PC-3 (cell line): Measurements from ENCODE around the gene ZNF740. TPM values are rescaled to one million over a fixed set of nuclear protein-coding genes. Genes with fewer than 3 reads are reported as not detected.
A peak's percentile ranks its signal among the peaks of the same experiment; 100 is the strongest.

Experiments
- ATAC-seq: fragments of 200-7000 bp; cut with Tn5 transposase; 2 replicates; pipeline ENCODE4 v1.9.1; 2020; ENCODE audit warnings: mild to moderate bottlenecking, moderate library complexity
- Bru-seq: library from RNA; stranded (reverse); fragments of 400-500 nt; gene quantifications from one replicate; lab custom pipeline; 2021; lab: Mats Ljungman, UMichigan
- BruChase-seq, 2 experiments: library from RNA; stranded (reverse); fragments of 400-500 nt; gene quantifications; one replicate each; lab custom pipeline; 2021; lab: Mats Ljungman, UMichigan
- BruUV-seq: library from RNA; stranded (reverse); fragments of 400-500 nt; replicated peaks from 2 replicates; lab custom pipeline; 2021; lab: Mats Ljungman, UMichigan
- CTCF ChIA-PET: fragments of 300-600 bp; sonication (Branson Sonifier 250); formaldehyde crosslinking; loops from one replicate; lab custom pipeline; 2022; ENCODE audit warnings: antibody characterized with exemption; lab: Charles Lee
- POLR2A ChIA-PET: fragments of 300-600 bp; sonication (Branson Sonifier 250); formaldehyde crosslinking; loops from one replicate; lab custom pipeline; 2022; ENCODE audit warnings: antibody characterized with exemption; ENCODE audit not compliant: unreplicated experiment; lab: Charles Lee
- DNase-seq: peaks from one replicate; pipeline ENCODE4 v3.0.0-alpha.2; 2015
- H2AFZ ChIP-seq: fragments of 300-600 bp; sonication (generic); 2 replicates; pipeline ENCODE4 v1.6.0; 2016; ENCODE audit warnings: antibody characterized with exemption, low read length
- H3F3A ChIP-seq: fragments of 300-600 bp; sonication (generic); one replicate; pipeline ENCODE4 v1.6.0; 2017; ENCODE audit warnings: antibody characterized with exemption, low read length, control low read depth, mild to moderate bottlenecking; ENCODE audit not compliant: unreplicated experiment
- H3K27ac ChIP-seq: fragments of 300-600 bp; sonication (generic); 2 replicates; pipeline ENCODE4 v1.5.1; 2016; ENCODE audit warnings: mild to moderate bottlenecking, low read length
- H3K27me3 ChIP-seq: fragments of 300-600 bp; sonication (generic); 2 replicates; pipeline ENCODE4 v1.6.1; 2016; ENCODE audit warnings: low read length, mixed read lengths
- H3K36me3 ChIP-seq: fragments of 300-600 bp; sonication (generic); 2 replicates; pipeline ENCODE4 v1.6.1; 2016; ENCODE audit warnings: low read depth, mixed run types, low read length, mixed read lengths
- H3K4me1 ChIP-seq: fragments of 300-600 bp; sonication (generic); 2 replicates; pipeline ENCODE4 v1.5.1; 2016; ENCODE audit warnings: low read length; ENCODE audit not compliant: insufficient read depth
- H3K4me2 ChIP-seq: fragments of 300-600 bp; sonication (generic); 2 replicates; pipeline ENCODE4 v1.6.0; 2016; ENCODE audit warnings: low read length
- H3K4me3 ChIP-seq: fragments of 300-600 bp; sonication (generic); 2 replicates; pipeline ENCODE4 v1.5.1; 2016; ENCODE audit warnings: mild to moderate bottlenecking, low read length, mixed read lengths
- H3K79me2 ChIP-seq: fragments of 300-600 bp; sonication (generic); 2 replicates; pipeline ENCODE4 v1.6.1; 2017; ENCODE audit warnings: low read length, mixed read lengths
- H3K9ac ChIP-seq: fragments of 300-600 bp; sonication (generic); 2 replicates; pipeline ENCODE4 v1.6.0; 2016; ENCODE audit warnings: mild to moderate bottlenecking, low read length
- H3K9me2 ChIP-seq: fragments of 300-600 bp; sonication (generic); replicated peaks from 2 replicates; pipeline ENCODE4 v1.6.1; 2016; ENCODE audit warnings: mixed run types, low read length, mixed read lengths
- H3K9me3 ChIP-seq: fragments of 300-600 bp; sonication (generic); 2 replicates; pipeline ENCODE4 v1.6.1; 2016; ENCODE audit warnings: low read length, mixed read lengths
- H4K20me1 ChIP-seq: fragments of 300-600 bp; sonication (generic); 2 replicates; pipeline ENCODE4 v1.6.1; 2016; ENCODE audit warnings: low read length, mixed read lengths
- CTCF ChIP-seq: fragments of 300-600 bp; sonication (generic); conservative IDR thresholded peaks from 2 replicates; pipeline ENCODE4 v1.5.1; 2017; ENCODE audit warnings: antibody characterized with exemption, low read depth, mild to moderate bottlenecking, low read length
- EZH2 ChIP-seq: fragments of 300-600 bp; sonication (generic); IDR thresholded peaks from one replicate; pipeline ENCODE4 v1.6.1; 2017; ENCODE audit warnings: antibody characterized with exemption, mild to moderate bottlenecking, low read length; ENCODE audit not compliant: unreplicated experiment
- EZH2phosphoT487 ChIP-seq: fragments of 300-600 bp; sonication (generic); IDR thresholded peaks from 2 replicates; pipeline ENCODE4 v1.6.1; 2018; ENCODE audit warnings: mild to moderate bottlenecking, antibody characterized with exemption, low read length, borderline replicate concordance
- intact Hi-C: fragments of 100-400 bp; cut with micrococcal nuclease; formaldehyde crosslinking; loops from 2 replicates; pipeline ENCODE4 v1.9.0; 2023
- long read RNA-seq: library from polyadenylated mRNA; unstranded; transcript quantifications from one replicate; pipeline ENCODE4 v2.0.0, GENCODE V29; 2021; ENCODE audit not compliant: unreplicated experiment
- total RNA-seq: library from RNA; depleted of rRNA; stranded (reverse); fragments of >200 nt; gene quantifications from 2 replicates; pipeline ENCODE4 v1.2.3, GENCODE V29; 2014; rRNA removed

ZNF740 gene, protein sequence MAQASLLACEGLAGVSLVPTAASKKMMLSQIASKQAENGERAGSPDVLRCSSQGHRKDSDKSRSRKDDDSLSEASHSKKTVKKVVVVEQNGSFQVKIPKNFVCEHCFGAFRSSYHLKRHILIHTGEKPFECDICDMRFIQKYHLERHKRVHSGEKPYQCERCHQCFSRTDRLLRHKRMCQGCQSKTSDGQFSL
- total RNA-seq = 12.3 and 12.8 TPM in 2 replicates
- Bru-seq, nascent RNA = percentile 90 among the genes with signal in this experiment
- percentile 91 among the genes with signal in this experiment for BruChase-seq, experiment 1, labeled RNA remaining after a 6-hour chase
- BruChase-seq, experiment 2, labeled RNA remaining after a 2-hour chase = percentile 94 among the genes with signal in this experiment
- long read RNA-seq, full-length matches to known transcripts = 3 of 15 reads
- long read RNA-seq, partial matches to known transcripts = 3 of 15 reads
- long read RNA-seq, other reads (novel, unspliced or antisense) = 9 of 15 reads

DNA sequence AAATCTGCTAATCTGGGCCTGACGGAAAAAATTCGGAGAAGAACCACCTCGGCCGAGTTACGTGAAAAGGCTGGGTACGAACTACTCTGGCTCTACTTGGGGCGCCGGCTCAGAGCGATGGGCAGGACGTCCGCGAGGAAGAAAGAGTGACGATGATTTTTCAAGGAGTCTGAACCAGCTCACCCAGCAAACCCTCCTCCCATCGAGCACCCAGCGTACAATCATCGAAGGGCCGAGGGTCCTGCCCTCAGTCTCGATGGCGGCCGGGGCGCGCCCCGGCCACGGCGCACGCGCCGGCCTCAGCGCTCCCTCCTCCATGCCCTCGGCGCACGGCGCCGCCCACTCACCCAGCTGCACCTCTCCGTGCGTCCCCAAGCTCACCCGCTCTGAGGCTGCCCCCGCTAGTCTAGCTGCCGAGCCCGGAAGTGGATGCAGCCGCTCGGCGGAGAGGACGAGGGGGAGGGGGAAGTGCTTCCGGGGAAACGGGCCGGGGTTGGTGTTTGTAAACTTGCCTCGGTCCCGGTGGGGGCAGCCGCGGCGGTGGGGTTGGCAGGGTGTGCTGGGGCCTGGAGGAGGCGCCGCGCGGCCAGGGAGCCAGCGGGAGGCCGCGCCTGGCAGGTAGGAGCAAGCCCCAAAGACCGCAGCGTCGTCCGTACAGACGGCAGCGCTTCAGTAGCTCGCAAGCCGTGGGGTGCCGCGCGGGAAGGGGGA lies at the start of gene ZNF740, which contains the start of gene CSAD:
ZNF740 (plus strand) TSS at position 503 of the 711 bp plus-strand sequence. CDS start 1,262 bp downstream, outside the sequence.
CSAD (minus strand) TSS at position 706 of the 711 bp plus-strand sequence. CDS start 7,455 bp downstream, outside the sequence.
- DNase-seq (peak; percentile 98), ATAC-seq (peak; percentile 96)
- H3K9ac ChIP-seq = peak within 1 kb of the TSS; percentile 84
- H3K4me1 ChIP-seq = peaks cover 37% of the 10 kb centered on the region
- peak within 1 kb of the TSS; percentile 89 for H3K4me2 ChIP-seq
- H2AFZ ChIP-seq = peak within 1 kb of the TSS; percentile 94
- TF ChIP-seq EZH2 = no peak
- TF ChIP-seq EZH2phosphoT487 = 0 out of 2 replicates have a peak, but pooled peaks have one; percentile 31
- H3K9me2 ChIP-seq = no peaks in the 10 kb centered on the region
- H3K4me3 ChIP-seq = peak within 1 kb of the TSS; percentile 94
- peaks cover 11% of the 10 kb centered on the region for H3F3A ChIP-seq
- peaks cover 23% of the 10 kb centered on the region for H3K36me3 ChIP-seq
- CTCF ChIA-PET = interaction anchor here (0.9 to 1.3 kb wide), 3 partner anchors 21 to 131 kb away, joined by 3 to 8 read pairs (median 4); partner anchors contain the start of gene PFDN5
- no peaks in the 10 kb centered on the region for H3K27me3 ChIP-seq
- H3K9me3 ChIP-seq = no peaks in the 10 kb centered on the region
- intact Hi-C loops = loop anchor here (2.0 kb wide), 1 partner anchor 40 kb away; no protein-coding TSS in a partner anchor
- POLR2A ChIA-PET = interaction anchor here (0.6 to 0.7 kb wide), 3 partner anchors 45 to 142 kb away, joined by 4 to 11 read pairs (median 6); partner anchors contain the start of gene MYG1
- no TSS peak for BruUV-seq
- H3K79me2 ChIP-seq = peaks cover 39% of the 10 kb centered on the region
- H4K20me1 ChIP-seq = no peaks in the 10 kb centered on the region
- peak within 1 kb of the TSS; percentile 90 for H3K27ac ChIP-seq

DNA sequence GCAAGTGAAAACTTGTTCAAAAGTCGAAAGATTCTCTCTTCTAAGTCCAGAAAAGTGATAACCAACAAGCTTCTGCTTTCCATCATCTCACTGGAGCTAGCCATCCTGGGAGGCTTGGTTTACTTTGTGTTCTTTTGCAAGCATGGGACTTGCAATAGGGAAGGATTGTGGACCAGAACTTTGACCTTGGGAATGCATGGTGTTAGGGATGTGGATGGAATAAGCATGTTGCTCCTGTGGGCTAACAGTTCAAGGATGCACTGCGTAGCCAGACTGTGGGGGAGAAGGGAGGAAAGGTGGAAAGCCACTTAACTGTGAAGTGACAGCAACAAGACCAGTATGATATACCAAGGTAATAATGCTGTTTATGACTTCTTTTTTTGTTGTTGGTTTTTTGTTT lies 48.7 kb upstream of the ZNF740 start:
- H3K9me2 ChIP-seq = no peaks in the 10 kb centered on the region
- H3K4me3 ChIP-seq = no peak overlapping the region
- H3K79me2 ChIP-seq = no peaks in the 10 kb centered on the region
- ChIA-PET POLR2A (no interaction called here), CTCF (no interaction called here)
- no TSS peak for BruUV-seq
- no peaks in the 10 kb centered on the region for H4K20me1 ChIP-seq
- no peak overlapping the region for H3K4me2 ChIP-seq
- no peaks in the 10 kb centered on the region for H3K4me1 ChIP-seq
- no peak overlapping the region for H2AFZ ChIP-seq
- no peaks in the 10 kb centered on the region for H3K36me3 ChIP-seq
- no peaks in the 10 kb centered on the region for H3K9me3 ChIP-seq
- DNase-seq (no peak), ATAC-seq (no peak)
- intact Hi-C loops = no loop called here
- no peaks in the 10 kb centered on the region for H3K27me3 ChIP-seq
- TF ChIP-seq EZH2phosphoT487 = no peak
- H3K27ac ChIP-seq = no peak overlapping the region
- H3K9ac ChIP-seq = no peak overlapping the region
- H3F3A ChIP-seq = no peaks in the 10 kb centered on the region

DNA sequence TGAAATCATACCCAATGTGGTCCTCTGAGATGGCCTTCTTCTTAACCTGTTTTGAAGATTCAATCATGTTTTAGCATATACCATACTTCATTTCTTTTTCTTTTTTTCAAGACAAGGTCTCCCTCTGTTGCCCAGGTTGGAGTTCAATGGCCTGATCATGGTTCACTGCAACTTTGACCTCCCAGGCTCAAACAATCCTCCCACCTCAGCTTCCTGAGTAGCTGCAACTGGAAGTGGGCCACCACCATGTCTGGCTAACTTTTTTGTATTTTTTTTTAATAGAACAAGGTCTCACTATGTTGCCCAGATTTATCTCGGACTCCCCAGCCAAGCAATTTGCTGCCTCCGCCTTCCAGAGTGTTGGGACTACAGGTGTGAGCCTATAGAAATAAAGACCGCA lies 46.8 kb upstream of the ZNF740 start:
- H3K9me2 ChIP-seq = no peaks in the 10 kb centered on the region
- no peak overlapping the region for H3K4me3 ChIP-seq
- no peak overlapping the region for H3K4me2 ChIP-seq
- no peaks in the 10 kb centered on the region for H3K27me3 ChIP-seq
- no peaks in the 10 kb centered on the region for H3K9me3 ChIP-seq
- POLR2A ChIA-PET = no interaction called here
- H3K9ac ChIP-seq = no peak overlapping the region
- H3K36me3 ChIP-seq = no peaks in the 10 kb centered on the region
- DNase-seq (no peak), ATAC-seq (no peak)
- H4K20me1 ChIP-seq = no peaks in the 10 kb centered on the region
- H3F3A ChIP-seq = no peaks in the 10 kb centered on the region
- CTCF ChIA-PET = no interaction called here
- BruUV-seq = no TSS peak
- H3K4me1 ChIP-seq = no peaks in the 10 kb centered on the region
- H3K27ac ChIP-seq = no peak overlapping the region
- TF ChIP-seq CTCF = no peak
- TF ChIP-seq EZH2 = no peak
- no peak for TF ChIP-seq EZH2phosphoT487
- no peaks in the 10 kb centered on the region for H3K79me2 ChIP-seq
- H2AFZ ChIP-seq = no peak overlapping the region
- intact Hi-C loops = no loop called here
